OCI-LY7 (cell line): ENCODE results near the gene CD160. TPM values are rescaled to one million over a fixed set of nuclear protein-coding genes. Genes with fewer than 3 reads are reported as not detected.

Experiments used
- BruUV-seq: library from RNA; stranded (reverse); fragments of 400-500 nt; replicated peaks from 2 replicates; lab custom pipeline; 2021; lab: Mats Ljungman, UMichigan
- CTCF ChIA-PET: fragments of 300-600 bp; sonication (Branson Sonifier 250); formaldehyde crosslinking; loops from one replicate; lab custom pipeline; 2022; ENCODE audit warnings: antibody characterized with exemption; ENCODE audit not compliant: unreplicated experiment; lab: Charles Lee
- POLR2A ChIA-PET: fragments of 300-600 bp; sonication (Branson Sonifier 250); formaldehyde crosslinking; loops from one replicate; lab custom pipeline; 2022; ENCODE audit warnings: antibody characterized with exemption; lab: Charles Lee
- DNase-seq: peaks from one replicate; pipeline ENCODE4 v3.0.0-alpha.2; 2015; ENCODE audit warnings: low spot score
- H2AFZ ChIP-seq: fragments of 200-600 bp; sonication (generic), shearing (Covaris generic); 2 replicates; pipeline ENCODE4 v1.6.1; 2014; ENCODE audit warnings: mild to moderate bottlenecking, antibody characterized with exemption, low read length, moderate library complexity
- H3K27ac ChIP-seq: fragments of 200-600 bp; sonication (generic); 2 replicates; pipeline ENCODE4 v1.5.1; 2014; ENCODE audit warnings: mixed run types, low read depth, mild to moderate bottlenecking, moderate library complexity, low read length, inconsistent platforms; ENCODE audit not compliant: poor library complexity, severe bottlenecking
- H3K36me3 ChIP-seq: fragments of 200-600 bp; sonication (generic); 2 replicates; pipeline ENCODE4 v1.6.1; 2014; ENCODE audit warnings: mild to moderate bottlenecking, antibody characterized with exemption, low read length, moderate library complexity, mixed read lengths; ENCODE audit not compliant: insufficient read depth
- H3K4me1 ChIP-seq: fragments of 200-600 bp; sonication (generic); 2 replicates; pipeline ENCODE4 v1.5.1; 2014; ENCODE audit warnings: mild to moderate bottlenecking, low read length; ENCODE audit not compliant: insufficient read depth, poor library complexity, severe bottlenecking
- H3K4me2 ChIP-seq: fragments of 200-600 bp; sonication (generic); 2 replicates; pipeline ENCODE4 v1.6.1; 2014; ENCODE audit warnings: mild to moderate bottlenecking, low read length
- H3K4me3 ChIP-seq: fragments of 200-600 bp; sonication (generic); 2 replicates; pipeline ENCODE4 v1.5.1; 2014; ENCODE audit warnings: mild to moderate bottlenecking, low read depth, low read length; ENCODE audit not compliant: poor library complexity, severe bottlenecking
- H3K79me2 ChIP-seq: fragments of 200-600 bp; sonication (generic); 2 replicates; pipeline ENCODE4 v1.6.1; 2016; ENCODE audit warnings: low read depth, mild to moderate bottlenecking, low read length, moderate library complexity, mixed read lengths; ENCODE audit not compliant: insufficient read depth
- H3K9me2 ChIP-seq: fragments of 200-600 bp; sonication (generic); 2 replicates; pipeline ENCODE4 v1.6.1; 2016; ENCODE audit warnings: mild to moderate bottlenecking, low read length, mixed read lengths; ENCODE audit not compliant: insufficient read depth
- H3K9me3 ChIP-seq: fragments of 200-600 bp; sonication (generic); 2 replicates; pipeline ENCODE4 v1.6.1; 2014; ENCODE audit warnings: mild to moderate bottlenecking, mixed run types, low read length, mixed read lengths
- H4K20me1 ChIP-seq: fragments of 200-600 bp; sonication (generic); 2 replicates; pipeline ENCODE4 v1.6.1; 2014; ENCODE audit warnings: mild to moderate bottlenecking, antibody characterized with exemption, low read length, moderate library complexity, mixed read lengths; ENCODE audit not compliant: insufficient read depth
- CTCF ChIP-seq: fragments of 200-600 bp; sonication (generic); conservative IDR thresholded peaks from 2 replicates; pipeline ENCODE4 v1.5.1; 2014; ENCODE audit warnings: mild to moderate bottlenecking, antibody characterized with exemption, low read length, moderate library complexity, mixed read lengths
- EZH2phosphoT487 ChIP-seq: fragments of 200-600 bp; sonication (generic); IDR thresholded peaks from 2 replicates; pipeline ENCODE4 v1.6.1; 2018; ENCODE audit warnings: low read depth, borderline replicate concordance, mild to moderate bottlenecking, mixed run types, antibody characterized with exemption, low read length, moderate library complexity, mixed read lengths
- intact Hi-C: fragments of 100-400 bp; cut with micrococcal nuclease; formaldehyde crosslinking; loops from one replicate; pipeline ENCODE4 v1.10.0; 2022; ENCODE audit not compliant: unreplicated experiment
- total RNA-seq, 2 experiments: library from RNA; depleted of rRNA in 1 of 2; stranded (reverse); fragments of >200 nt in 1 of 2; shearing (Covaris generic) in 1 of 2; gene quantifications; 2 replicates each; pipeline ENCODE4 v1.2.3, GENCODE V29; 2014 to 2022

The CD160 gene
- total RNA-seq, 2 experiments from 2014 or later = not detected

- H3K36me3 ChIP-seq = no peaks in the 10 kb centered on the region
- no peaks in the 10 kb centered on the region for H3K9me3 ChIP-seq
- no peaks in the 10 kb centered on the region for H3K4me1 ChIP-seq
- POLR2A ChIA-PET = no interaction called here
- no peak overlapping the region for H3K4me2 ChIP-seq
- no peak overlapping the region for H2AFZ ChIP-seq
- TF ChIP-seq EZH2phosphoT487 (no peak), CTCF (no peak)
- H3K4me3 ChIP-seq = no peak overlapping the region
- H3K79me2 ChIP-seq = no peaks in the 10 kb centered on the region
- no peak for DNase-seq
- no peaks in the 10 kb centered on the region for H4K20me1 ChIP-seq
- no TSS peak for BruUV-seq
- no peak overlapping the region for H3K27ac ChIP-seq
- CTCF ChIA-PET = no interaction called here
- no peaks in the 10 kb centered on the region for H3K9me2 ChIP-seq
- intact Hi-C loops = loop anchor here (10.0 kb wide), 1 partner anchor 46 kb away; no protein-coding TSS in a partner anchor
Measured at GRCh38 chr1:145688328-145688727, 31.0 kb upstream of the CD160 start.

GRCh38 chr1:145688924-145689323 is 30.4 kb upstream of the CD160 start:
- no TSS peak for BruUV-seq
- Histone ChIP-seq H3K36me3 (no peaks in the 10 kb centered on the region), H3K9me3 (no peaks in the 10 kb centered on the region), H3K79me2 (no peaks in the 10 kb centered on the region), H2AFZ (no peak overlapping the region), H3K4me1 (no peaks in the 10 kb centered on the region), H3K27ac (no peak overlapping the region), H3K4me2 (no peak overlapping the region), H3K4me3 (no peak overlapping the region), H4K20me1 (no peaks in the 10 kb centered on the region), H3K9me2 (no peaks in the 10 kb centered on the region)
- CTCF ChIA-PET = no interaction called here
- intact Hi-C loops = loop anchor here (10.0 kb wide), 1 partner anchor 46 kb away; no protein-coding TSS in a partner anchor
- DNase-seq = no peak
- TF ChIP-seq CTCF (no peak), EZH2phosphoT487 (no peak)
- POLR2A ChIA-PET = no interaction called here

- intact Hi-C loops = loop anchor here (10.0 kb wide), 1 partner anchor 45 kb away; no protein-coding TSS in a partner anchor
- H3K4me2 ChIP-seq = no peak overlapping the region
- no peaks in the 10 kb centered on the region for H3K79me2 ChIP-seq
- TF ChIP-seq CTCF = no peak
- H3K9me3 ChIP-seq = no peaks in the 10 kb centered on the region
- no peak for DNase-seq
- CTCF ChIA-PET = no interaction called here
- no peaks in the 10 kb centered on the region for H3K36me3 ChIP-seq
- no peaks in the 10 kb centered on the region for H3K4me1 ChIP-seq
- H3K27ac ChIP-seq = no peak overlapping the region
- H3K9me2 ChIP-seq = no peaks in the 10 kb centered on the region
- no peaks in the 10 kb centered on the region for H4K20me1 ChIP-seq
- no peak overlapping the region for H3K4me3 ChIP-seq
- BruUV-seq = no TSS peak
- no peak overlapping the region for H2AFZ ChIP-seq
- POLR2A ChIA-PET = no interaction called here
Measured at GRCh38 chr1:145689922-145690321, 29.4 kb upstream of the CD160 start.
